Heart right ventricle (tissue), 16 donors: ENCODE measurements around the gene CSTPP1. TPM values are rescaled to one million over a fixed set of nuclear protein-coding genes. Genes with fewer than 3 reads are reported as not detected.

Source experiments
- ATAC-seq, 8 donors: fragments of 200-7000 bp; cut with Tn5 transposase; one replicate each; pipeline ENCODE4 v1.9.1; 2020; ENCODE audit warnings: mild to moderate bottlenecking in 8 of 8, moderate library complexity in 8 of 8, moderate number of reproducible peaks in 1 of 8
- DNase-seq, 2 donors: peaks; one replicate each; pipeline ENCODE4 v3.0.0-alpha.2; 2020
- H3K27ac ChIP-seq, 10 donors: fragments of 200-600 bp; sonication (generic) in 2 of 10; one replicate each; pipeline versions ENCODE4 v1.5.0 to v1.8.0; 2020 to 2022; ENCODE audit warnings: mild to moderate bottlenecking in 3 of 10
- H3K27me3 ChIP-seq, 7 donors: fragments of 200-600 bp; one replicate each; pipeline ENCODE4 v1.8.0; 2021 to 2022; ENCODE audit warnings: mild to moderate bottlenecking in 2 of 7
- H3K36me3 ChIP-seq, 9 donors: fragments of 200-600 bp; sonication (generic) in 1 of 9; one replicate each; pipeline versions ENCODE4 v1.5.0 to v1.8.0; 2020 to 2022; ENCODE audit warnings: mild to moderate bottlenecking in 2 of 9
- H3K4me1 ChIP-seq, 9 donors: fragments of 200-600 bp; sonication (generic) in 1 of 9; one replicate each; pipeline versions ENCODE4 v1.5.0 to v1.8.0; 2020 to 2022; ENCODE audit warnings: mild to moderate bottlenecking in 4 of 9
- H3K4me3 ChIP-seq, 10 donors: fragments of 200-600 bp; sonication (generic) in 2 of 10; one replicate each; pipeline versions ENCODE4 v1.5.0 to v1.8.0; 2020 to 2022; ENCODE audit warnings: mild to moderate bottlenecking in 7 of 10, moderate library complexity in 2 of 10
- H3K9me3 ChIP-seq, 11 donors: fragments of 200-600 bp in 10 of 11; sonication (generic) in 2 of 11; one replicate each; pipeline versions ENCODE4 v1.5.0 to v1.8.0; 2013 to 2022; ENCODE audit warnings: mild to moderate bottlenecking in 2 of 11, control low read depth in 1 of 11, moderate library complexity in 1 of 11
- CTCF ChIP-seq, 9 donors: fragments of 200-600 bp; sonication (generic) in 2 of 9; IDR thresholded peaks; one replicate each; pipeline versions ENCODE4 v1.5.0 to v1.8.0; 2021 to 2022; ENCODE audit warnings: antibody characterized with exemption in 9 of 9, mild to moderate bottlenecking in 5 of 9, moderate library complexity in 1 of 9
- WGBS, 2 donors: extraction: QIAGEN DNeasy Blood & Tissue Kit; methylation state at CpG; one replicate each; pipeline ENCODE4 v1.1.7; 2013; ENCODE audit warnings: inconsistent platforms in 1 of 2; 5-methylcytosine and 5-hydroxymethylcytosine counted together
- intact Hi-C, 10 donors: fragments of 100-400 bp; cut with DNase I; formaldehyde crosslinking; loops; one replicate each; pipeline versions ENCODE4 v1.11.1 to v1.14.2; 2022
- polyA plus RNA-seq, 2 donors: library from polyadenylated mRNA; stranded (reverse); fragments of 200-250 nt; gene quantifications; one replicate each; pipeline ENCODE4 v1.2.3, GENCODE V29; 2013
- total RNA-seq, 10 donors: library from RNA; stranded (reverse); fragmentation: NEBNext Ultra II Directional in 3 of 10; extraction: Animal tissue kit (Norgen Biotek cat#: 25700) in 3 of 10; gene quantifications; one replicate each; pipeline versions ENCODE4 v1.2.1 to v1.2.4, GENCODE V29; 2021 to 2023
- donor health status: Arrhythmogenic right ventricular cardiomyopathy.
- donor health status: ischemic (EF 13 %, LVEDD 7.1; RV severe dilation, severe dysfunction).
- donor health status: healthy with polysubstance abuse.
- donor health status: DM: no; HTN: yes; CAD: no.
- donor health status: DM: no; HTN: no; CAD: no.
- donor health status: ischemic (EF 25% LVEDD 6.9; RV normal size, moderate dysfunction).
- donor health status: ischemic (EF 25% LVEDD 5.7; RV mildly dilated, moderate dysfunction).
- donor health status: healthy.
- donor health status: DM: yes; HTN: yes; CAD: no.
- donor health status: Ischemic cardiomyopathy.
- donor health status: ischemic (EF 35%, LVEDD 5.7; RV mildly dilated, moderate dysfunction).
- donor health status: nonischemic (EF 11% LVEDD 7.7; RV severe dilation, severe dysfunction).
- donor health status: DM: yes; HTN: yes; CAD: no.
- donor health status: PGD.
- donor health status: ischemic (EF 29% LVEDD 5.4; RV normal size, mild dysfunction).
- donor health status: nonischemic (EF 23%, LVEDD 6.1; RV moderate dilation, normal function).

CSTPP1 gene
- total and polyA plus RNA-seq, 12 donors = 10.2 to 26.7 (median 16.7) TPM

- 88 to 92% methylated on average over 1 of the region's 1 CpG for WGBS, 2 donors
- no peak for ATAC-seq
- DNase-seq = no peak
- Histone ChIP-seq H3K27me3 (peaks cover 0 to 9% (median 0%) of the 10 kb centered on the region in 7 donors), H3K4me1 (no peaks in the 10 kb centered on the region), H3K9me3 (no peaks in the 10 kb centered on the region), H3K27ac (no peak overlapping the region), H3K36me3 (no peaks in the 10 kb centered on the region), H3K4me3 (no peak overlapping the region)
- intact Hi-C loops = loop anchor here in 1 of 10 donors (10.0 kb wide), 1 partner anchor 75 kb away; no protein-coding TSS in a partner anchor
- TF ChIP-seq CTCF (IDR thresholded peaks at IDR 0.05) = no peak
Measured at GRCh38 chr11:46930089-46930488, 6.5 kb upstream of the CSTPP1 start.

GRCh38 chr11:46942172-46942571, 5.6 kb downstream of the CSTPP1 start:
- H3K4me3 ChIP-seq = no peak overlapping the region

GRCh38 chr11:46944356-46945075, 8.0 kb downstream of the CSTPP1 start:
- Histone ChIP-seq H3K9me3 (no peaks in the 10 kb centered on the region), H3K27me3 (no peaks in the 10 kb centered on the region), H3K36me3 (peaks cover 0 to 15% (median 0%) of the 10 kb centered on the region in 9 donors), H3K4me3 (no peak overlapping the region), H3K27ac (no peak overlapping the region), H3K4me1 (no peaks in the 10 kb centered on the region)
- no peak for DNase-seq
- intact Hi-C loops = no loop called here
- ATAC-seq = no peak
- 83 to 84% methylated on average over 4 of the region's 4 CpGs for WGBS, 2 donors
- no peak for TF ChIP-seq CTCF (IDR thresholded peaks at IDR 0.05)

More at GRCh38 chr11:46942172-46942571, 5.6 kb downstream of the CSTPP1 start:
- ATAC-seq (no peak), DNase-seq (no peak)
- Histone ChIP-seq H3K27ac (no peak overlapping the region), H3K9me3 (no peaks in the 10 kb centered on the region), H3K36me3 (peaks cover 0 to 11% (median 0%) of the 10 kb centered on the region in 9 donors), H3K4me1 (peaks cover 0 to 7% (median 1%) of the 10 kb centered on the region in 9 donors), H3K27me3 (no peaks in the 10 kb centered on the region)
- intact Hi-C loops = no loop called here
- TF ChIP-seq CTCF (IDR thresholded peaks at IDR 0.05) = no peak
- WGBS, 2 donors = 96 to 97% methylated on average over 6 of the region's 6 CpGs

GRCh38 chr11:46947399-46948077, 11.0 kb downstream of the CSTPP1 start:
- no peak for ATAC-seq
- Histone ChIP-seq H3K36me3 (peaks cover 0 to 3% (median 0%) of the 10 kb centered on the region in 9 donors), H3K27me3 (no peaks in the 10 kb centered on the region), H3K27ac (no peak overlapping the region), H3K9me3 (no peaks in the 10 kb centered on the region), H3K4me3 (no peak overlapping the region), H3K4me1 (no peaks in the 10 kb centered on the region)
- no peak for TF ChIP-seq CTCF (IDR thresholded peaks at IDR 0.05)
- no peak for DNase-seq
- intact Hi-C loops = no loop called here
- WGBS, 2 donors = 80 to 81% methylated on average over 3 of the region's 3 CpGs
